ENCODE results near the gene SMTNL1. TPM values are rescaled to one million over a fixed set of nuclear protein-coding genes. Genes with fewer than 3 reads are reported as not detected.

The SMTNL1 gene
- total and polyA plus RNA-seq, 9 of the 15 experiments (the other 6 are each of a cell fraction or from before 2014, with no cell fraction given): not detected

- TF ChIP-seq, protein P1, sequence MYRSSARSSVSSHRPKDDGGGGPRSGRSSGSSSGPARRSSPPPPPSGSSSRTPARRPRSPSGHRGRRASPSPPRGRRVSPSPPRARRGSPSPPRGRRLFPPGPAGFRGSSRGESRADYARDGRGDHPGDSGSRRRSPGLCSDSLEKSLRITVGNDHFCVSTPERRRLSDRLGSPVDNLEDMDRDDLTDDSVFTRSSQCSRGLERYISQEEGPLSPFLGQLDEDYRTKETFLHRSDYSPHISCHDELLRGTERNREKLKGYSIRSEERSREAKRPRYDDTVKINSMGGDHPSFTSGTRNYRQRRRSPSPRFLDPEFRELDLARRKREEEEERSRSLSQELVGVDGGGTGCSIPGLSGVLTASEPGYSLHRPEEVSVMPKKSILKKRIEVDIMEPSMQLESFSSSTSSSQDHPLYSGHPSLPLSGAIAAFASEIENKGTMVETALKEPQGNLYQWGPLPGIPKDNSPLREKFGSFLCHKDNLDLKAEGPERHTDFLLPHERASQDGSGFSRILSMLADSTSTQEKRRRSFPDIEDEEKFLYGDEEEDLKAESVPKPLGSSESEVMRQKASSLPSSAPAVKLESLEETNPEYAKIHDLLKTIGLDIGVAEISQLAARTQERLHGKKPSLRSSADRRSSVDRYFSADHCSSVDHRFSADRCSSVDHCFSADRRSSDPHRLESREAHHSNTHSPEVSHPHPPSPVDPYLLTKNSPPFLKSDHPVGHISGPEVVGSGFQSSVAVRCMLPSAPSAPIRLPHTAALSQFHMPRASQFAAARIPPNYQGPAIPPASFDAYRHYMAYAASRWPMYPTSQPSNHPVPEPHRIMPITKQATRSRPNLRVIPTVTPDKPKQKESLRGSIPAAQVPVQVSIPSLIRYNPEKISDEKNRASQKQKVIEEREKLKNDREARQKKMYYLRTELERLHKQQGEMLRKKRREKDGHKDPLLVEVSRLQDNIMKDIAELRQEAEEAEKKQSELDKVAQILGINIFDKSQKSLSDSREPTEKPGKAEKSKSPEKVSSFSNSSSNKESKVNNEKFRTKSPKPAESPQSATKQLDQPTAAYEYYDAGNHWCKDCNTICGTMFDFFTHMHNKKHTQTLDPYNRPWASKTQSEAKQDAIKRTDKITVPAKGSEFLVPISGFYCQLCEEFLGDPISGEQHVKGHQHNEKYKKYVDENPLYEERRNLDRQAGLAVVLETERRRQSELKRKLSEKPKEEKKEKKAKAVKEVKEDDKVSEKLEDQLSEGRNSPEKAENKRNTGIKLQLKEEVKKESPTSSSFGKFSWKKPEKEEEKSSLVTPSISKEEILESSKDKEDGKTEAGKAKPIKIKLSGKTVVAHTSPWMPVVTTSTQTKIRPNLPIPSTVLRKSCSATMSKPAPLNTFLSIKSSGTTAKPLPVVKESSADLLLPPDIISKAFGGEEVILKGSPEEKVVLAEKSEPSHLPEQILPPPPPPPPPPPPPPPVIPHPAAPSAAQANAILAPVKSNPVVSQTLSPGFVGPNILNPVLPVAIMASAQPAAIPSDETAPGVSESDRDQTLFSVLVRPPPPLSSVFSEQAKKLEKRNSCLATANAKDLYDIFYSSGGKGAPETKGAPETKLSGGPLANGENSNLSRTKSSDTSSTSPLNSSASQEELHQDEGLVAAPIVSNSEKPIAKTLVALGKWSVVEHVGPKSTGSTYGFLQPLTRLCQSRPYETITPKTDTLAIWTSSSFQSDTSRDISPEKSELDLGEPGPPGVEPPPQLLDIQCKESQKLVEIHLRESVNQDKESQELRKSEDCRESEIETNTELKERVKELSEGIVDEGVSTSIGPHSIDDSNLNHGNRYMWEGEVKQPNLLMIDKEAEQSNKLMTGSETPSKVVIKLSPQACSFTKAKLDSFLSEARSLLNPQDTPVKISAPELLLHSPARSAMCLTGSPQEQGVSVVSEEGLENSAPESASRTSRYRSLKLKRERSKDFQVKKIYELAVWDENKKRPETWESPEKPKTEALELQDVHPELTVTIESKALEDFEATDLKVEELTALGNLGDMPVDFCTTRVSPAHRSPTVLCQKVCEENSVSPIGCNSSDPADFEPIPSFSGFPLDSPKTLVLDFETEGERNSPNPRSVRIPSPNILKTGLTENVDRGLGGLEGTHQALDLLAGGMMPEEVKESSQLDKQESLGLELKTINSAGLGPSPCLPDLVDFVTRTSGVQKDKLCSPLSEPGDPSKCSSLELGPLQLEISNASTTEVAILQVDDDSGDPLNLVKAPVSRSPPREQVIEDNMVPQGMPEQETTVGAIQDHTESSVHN (IDR thresholded peaks at IDR 0.05; ENCODE audit: borderline replicate concordance in 1 of 2, low read depth in 1 of 2): no peak
- TF ChIP-seq SRSF9 (IDR thresholded peaks at IDR 0.05; ENCODE audit: borderline replicate concordance, low read depth, low read length) (no peak), HMBOX1 (IDR thresholded peaks at IDR 0.05) (no peak), MCM7 (IDR thresholded peaks at IDR 0.05) (no peak), XRCC5 (IDR thresholded peaks at IDR 0.05; ENCODE audit: low read depth, low read length) (no peak), YY1 (IDR thresholded peaks at IDR 0.05; ENCODE audit: borderline replicate concordance in 1 of 3, control insufficient read depth in 1 of 3, extremely low read depth in 1 of 3, insufficient read depth in 3 of 3, insufficient read length in 1 of 3, insufficient replicate concordance in 2 of 3, low read depth in 1 of 3, low read length in 2 of 3) (no peak), HDAC2 (IDR thresholded peaks at IDR 0.05) (peak; percentile 97), HDAC1 (IDR thresholded peaks at IDR 0.05) (no peak), RAD51 (IDR thresholded peaks at IDR 0.05; ENCODE audit: borderline replicate concordance, low read depth) (no peak), TCFL5 (CRISPR knock-in tag; conservative IDR thresholded peaks at IDR 0.05) (no peak), ZNF217 (CRISPR knock-in tag; IDR thresholded peaks at IDR 0.05) (no peak), ZNF24 (IDR thresholded peaks at IDR 0.05) (peak; percentile 30; the same call in 1 of the 2 replicates), MED1 (CRISPR knock-in tag; IDR thresholded peaks at IDR 0.05; ENCODE audit: borderline replicate concordance) (no peak), MBD1 (CRISPR knock-in tag; IDR thresholded peaks at IDR 0.05) (no peak)
- TF ChIP-seq, protein P2, sequence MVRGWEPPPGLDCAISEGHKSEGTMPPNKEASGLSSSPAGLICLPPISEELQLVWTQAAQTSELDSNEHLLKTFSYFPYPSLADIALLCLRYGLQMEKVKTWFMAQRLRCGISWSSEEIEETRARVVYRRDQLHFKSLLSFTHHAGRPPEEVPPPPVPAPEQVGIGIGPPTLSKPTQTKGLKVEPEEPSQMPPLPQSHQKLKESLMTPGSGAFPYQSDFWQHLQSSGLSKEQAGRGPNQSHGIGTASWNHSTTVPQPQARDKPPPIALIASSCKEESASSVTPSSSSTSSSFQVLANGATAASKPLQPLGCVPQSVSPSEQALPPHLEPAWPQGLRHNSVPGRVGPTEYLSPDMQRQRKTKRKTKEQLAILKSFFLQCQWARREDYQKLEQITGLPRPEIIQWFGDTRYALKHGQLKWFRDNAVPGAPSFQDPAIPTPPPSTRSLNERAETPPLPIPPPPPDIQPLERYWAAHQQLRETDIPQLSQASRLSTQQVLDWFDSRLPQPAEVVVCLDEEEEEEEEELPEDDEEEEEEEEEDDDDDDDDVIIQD (CRISPR knock-in tag; IDR thresholded peaks at IDR 0.05): no peak
- TF ChIP-seq, protein P3, sequence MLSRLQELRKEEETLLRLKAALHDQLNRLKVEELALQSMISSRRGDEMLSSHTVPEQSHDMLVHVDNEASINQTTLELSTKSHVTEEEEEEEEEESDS (CRISPR knock-in tag; IDR thresholded peaks at IDR 0.05): no peak
Observed at GRCh38 chr11:57530215-57530595, 7.2 kb upstream of the SMTNL1 start (continued).

Measured in K562 (cell line).